Iris pigment epithelial cell (primary cell): ENCODE results near the gene LRRC59.

Experiments used
- DNase-seq: peaks from one replicate; pipeline ENCODE4 v3.0.0-alpha.2; 2011; ENCODE audit warnings: low read depth

LRRC59 gene

GRCh38 chr17:50386510-50386909 lies 10.8 kb downstream of the LRRC59 start:
- DNase-seq = no peak

DNA sequence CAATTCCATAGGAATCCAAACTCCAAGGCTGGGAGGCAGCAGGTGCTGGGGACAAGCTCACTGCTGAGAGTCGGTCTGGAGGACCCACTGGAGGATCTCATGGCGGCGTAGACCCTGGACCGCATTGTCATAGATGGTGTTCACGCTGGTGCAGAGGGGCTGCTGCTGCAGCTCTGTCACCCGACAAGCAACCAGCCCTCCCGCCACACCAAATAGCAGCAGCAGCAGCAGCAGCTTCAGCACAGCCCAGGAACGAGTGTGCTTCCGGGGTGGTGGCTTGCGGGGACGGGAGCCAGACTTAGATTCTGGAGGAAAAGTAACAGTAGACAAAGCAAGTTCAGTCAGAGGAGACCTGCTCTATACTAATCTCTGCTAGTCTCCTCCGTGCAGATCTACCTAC lies 14.4 kb downstream of the LRRC59 start:
- DNase-seq = no peak

DNA sequence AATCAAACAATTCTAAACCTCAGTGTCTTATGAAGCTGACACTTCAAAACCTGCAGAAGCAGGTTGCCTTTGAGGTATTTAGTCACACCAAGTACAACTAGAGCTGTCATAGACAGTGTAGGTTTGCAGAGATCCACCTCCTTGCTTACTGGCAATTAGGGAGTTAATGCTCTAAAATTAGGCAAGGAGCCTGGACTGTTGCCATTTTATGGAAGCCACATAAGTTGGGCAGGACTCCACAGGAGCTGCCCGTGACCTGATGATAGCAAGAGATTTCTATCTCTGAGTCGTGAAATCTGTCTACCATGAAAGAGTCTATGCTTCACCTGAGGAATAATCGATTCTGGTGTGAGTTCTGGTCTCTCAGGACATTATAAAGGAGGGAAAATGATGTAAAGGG lies 15.4 kb downstream of the LRRC59 start:
- DNase-seq = no peak

GRCh38 chr17:50381260-50381815 lies 16.0 kb downstream of the LRRC59 start:
- no peak for DNase-seq

GRCh38 chr17:50380369-50381259 lies 16.7 kb downstream of the LRRC59 start:
- DNase-seq = no peak

DNA sequence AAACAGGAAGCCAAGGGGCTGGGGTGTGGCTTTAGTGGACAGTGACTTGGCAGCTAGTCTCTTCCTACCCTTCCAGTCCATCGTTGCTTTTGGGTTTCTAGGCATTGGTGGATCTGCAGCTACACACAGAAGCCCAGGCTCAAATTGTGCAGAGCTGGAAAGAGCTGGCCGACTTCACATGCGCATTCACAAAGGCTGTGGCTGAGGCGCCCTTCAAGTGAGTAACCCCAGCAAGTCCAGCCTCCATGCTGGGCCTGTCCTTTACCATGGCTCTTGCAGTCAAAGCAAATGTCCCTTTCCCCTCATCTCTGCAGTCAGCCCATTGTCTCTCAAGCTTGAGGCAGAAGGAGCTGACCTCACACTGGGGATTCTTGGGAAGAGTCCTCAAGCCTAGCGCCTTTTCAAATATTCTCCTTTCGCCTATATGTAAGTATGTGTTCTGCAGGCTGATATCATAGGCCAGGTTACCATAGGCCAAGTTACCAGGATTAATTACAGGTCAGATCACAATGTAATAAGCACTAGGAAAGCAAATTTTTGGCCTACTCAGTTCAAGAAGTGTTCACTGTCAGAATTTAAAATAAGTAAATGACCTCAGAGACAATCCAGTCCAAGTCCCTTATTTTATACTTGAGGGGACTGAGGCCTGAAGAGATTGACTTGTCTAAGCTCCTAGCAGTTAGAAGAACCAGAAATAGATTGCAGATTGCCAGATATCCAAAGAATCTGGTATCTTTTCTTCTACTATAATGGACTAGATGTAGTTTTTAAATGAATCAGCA lies 17.8 kb downstream of the LRRC59 start:
- no peak for DNase-seq

DNA sequence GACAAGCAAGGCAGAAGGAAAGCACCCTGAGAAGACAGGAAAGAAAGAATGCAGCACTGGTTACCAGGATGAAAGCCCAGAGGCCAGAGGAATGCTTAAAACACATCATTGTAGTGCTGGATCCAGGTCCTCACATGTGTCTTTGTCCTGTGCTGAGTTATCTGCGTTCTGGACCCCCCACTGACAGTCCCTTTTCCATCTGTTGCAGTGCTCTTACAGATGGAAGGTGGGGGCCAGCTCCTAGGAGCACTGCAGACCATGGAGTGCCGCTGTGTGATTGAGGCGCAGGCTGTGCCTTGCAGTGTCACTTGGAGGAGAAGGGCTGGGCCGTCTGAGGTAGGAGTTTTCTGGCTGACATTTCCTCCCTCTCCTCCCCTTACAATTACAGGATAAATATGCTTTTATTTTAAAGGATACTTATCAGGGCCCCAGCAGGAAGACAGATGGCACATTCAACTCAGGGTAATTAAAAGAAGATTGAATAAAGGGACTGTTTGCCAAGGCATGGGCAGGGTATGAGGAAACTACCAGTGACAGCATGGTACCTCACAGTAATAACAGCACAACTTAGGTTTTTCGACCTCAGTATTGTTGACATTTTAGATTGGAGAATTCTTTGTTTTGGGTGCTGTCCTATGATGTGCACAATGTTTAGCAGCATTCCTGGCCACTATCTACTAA lies 21.3 kb downstream of the LRRC59 start:
- DNase-seq = no peak

- DNase-seq = no peak
Measured at GRCh38 chr17:50373705-50374104, 23.6 kb downstream of the LRRC59 start.

DNA sequence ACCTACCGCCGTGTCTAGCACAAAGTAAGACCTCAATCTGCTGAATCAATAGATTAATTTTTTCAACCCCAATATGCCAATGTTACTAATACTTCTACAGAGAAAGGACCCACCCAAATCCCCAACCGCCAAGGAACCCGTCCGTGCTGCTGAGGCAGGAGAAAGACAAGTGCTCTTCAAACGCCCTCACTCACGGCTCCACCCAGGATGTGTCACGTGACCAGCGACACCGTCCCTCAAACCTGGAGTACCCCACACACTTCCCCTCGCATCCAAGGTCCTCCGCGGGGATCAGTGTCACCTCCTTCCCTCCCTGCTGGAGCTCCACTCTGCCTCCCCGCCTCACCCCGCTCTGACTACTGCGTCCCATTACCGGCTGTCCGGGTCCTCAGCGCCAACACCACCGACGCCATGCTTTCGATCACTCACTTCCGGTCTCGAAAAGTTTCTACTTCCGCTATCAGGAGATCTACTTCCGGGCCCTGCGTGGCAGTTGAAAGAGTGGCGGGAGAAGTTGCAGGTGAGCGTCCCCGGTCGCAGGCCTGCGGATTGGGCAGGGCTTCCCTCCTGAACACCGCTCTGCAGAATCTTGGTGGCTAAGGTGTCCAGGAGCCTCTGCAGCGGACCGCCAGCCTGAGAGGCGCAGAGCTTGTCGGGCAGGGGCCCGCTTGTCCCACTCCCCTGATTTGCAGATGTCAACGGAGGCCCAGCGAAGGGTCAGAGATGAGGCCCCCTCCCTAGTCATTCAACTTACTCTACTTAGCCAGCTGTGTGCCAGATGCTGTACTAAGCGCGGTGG lies 24.4 kb downstream of the LRRC59 start, which contains the start of the genes EME1 and MRPL27:
TSS of gene EME1 (plus strand) at position 472 of the 799 bp plus-strand sequence. CDS start 1,980 bp downstream, outside the sequence.
TSS of gene MRPL27 (minus strand) at position 427 of the 799 bp plus-strand sequence. CDS start at position 413, 14 bp downstream.
- DNase-seq = peak; percentile 80

GRCh38 chr17:50372222-50372757 lies 25.0 kb downstream of the LRRC59 start:
- DNase-seq = no peak

GRCh38 chr17:50371526-50371925 lies 25.8 kb downstream of the LRRC59 start:
- DNase-seq = no peak

DNA sequence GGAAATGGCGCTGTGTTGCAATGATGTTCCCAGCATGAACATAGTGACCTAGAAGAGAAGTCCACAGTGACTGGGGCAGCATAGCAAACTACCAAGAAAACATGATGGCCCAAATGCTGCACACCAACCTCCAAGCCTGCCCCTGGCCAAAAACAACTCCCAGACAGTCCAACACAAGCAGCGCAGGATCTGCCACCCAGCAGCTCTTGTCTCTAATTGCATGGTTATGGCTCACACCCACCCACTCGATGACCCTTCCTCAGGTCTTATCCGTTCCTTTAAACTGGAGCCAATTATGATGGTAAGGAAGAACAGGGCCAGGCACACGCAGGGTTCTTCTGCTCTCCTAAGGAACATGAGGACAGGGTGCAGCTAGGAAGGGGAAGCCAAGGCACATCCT lies 27.3 kb downstream of the LRRC59 start:
- no peak for DNase-seq

DNA sequence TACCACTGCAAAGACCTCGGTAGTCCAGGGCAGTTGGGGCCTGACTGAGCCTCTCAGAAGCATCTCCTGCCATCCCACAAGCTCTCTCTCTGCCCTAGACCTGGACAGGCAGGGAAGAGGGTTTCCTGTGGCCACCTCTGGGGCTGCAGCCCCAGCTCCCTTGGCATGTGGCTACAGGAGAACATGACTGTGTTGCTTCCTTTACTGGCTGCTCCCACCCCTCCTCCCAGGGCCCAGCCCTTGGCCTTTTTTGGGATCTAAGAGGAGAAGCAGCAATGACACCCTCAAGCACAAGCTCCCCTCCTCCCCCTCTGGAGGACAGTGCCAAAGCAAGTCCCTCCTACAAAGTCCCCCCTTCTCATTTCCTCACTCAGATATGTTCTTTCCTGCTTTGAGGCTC lies 29.9 kb downstream of the LRRC59 start:
- no peak for DNase-seq

DNA sequence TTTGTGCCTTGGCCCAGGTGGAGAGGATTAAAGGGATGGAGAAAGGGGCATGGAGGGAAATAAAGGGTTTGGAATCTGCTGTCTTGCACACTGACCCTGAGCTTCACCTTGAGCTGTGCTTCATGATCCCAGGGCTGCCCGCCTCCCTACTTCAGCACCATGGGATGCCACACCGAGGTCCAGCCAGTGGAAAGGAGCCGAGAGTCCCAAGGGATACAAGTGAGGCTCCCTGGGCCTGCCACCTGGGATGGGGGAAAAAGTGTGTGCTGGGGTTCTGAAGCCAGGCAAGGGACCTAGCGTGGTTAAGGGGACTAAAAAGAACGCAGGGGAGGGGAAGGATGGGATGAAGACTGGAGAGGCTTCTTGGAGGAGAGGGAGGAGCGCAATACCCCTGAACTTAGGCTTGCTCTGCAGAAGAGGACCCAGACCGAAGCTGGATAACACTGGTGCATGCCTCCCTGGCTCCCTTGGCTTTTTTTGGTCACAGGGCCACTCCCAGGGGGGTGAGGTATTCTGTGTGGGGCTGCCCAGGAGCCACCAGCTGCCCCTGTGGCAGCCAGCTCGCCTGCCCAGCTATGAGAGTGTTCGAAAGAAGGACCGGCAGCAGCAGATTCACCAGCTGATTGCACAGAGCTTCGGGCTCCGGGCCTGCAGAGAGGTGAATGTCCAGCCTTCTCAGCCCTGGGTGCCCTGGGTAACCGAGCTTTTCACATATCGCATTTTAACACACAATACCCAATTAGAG lies 31.5 kb downstream of the LRRC59 start:
- DNase-seq = no peak

- DNase-seq = no peak
Measured at GRCh38 chr17:50365165-50365564, 32.2 kb downstream of the LRRC59 start.

DNA sequence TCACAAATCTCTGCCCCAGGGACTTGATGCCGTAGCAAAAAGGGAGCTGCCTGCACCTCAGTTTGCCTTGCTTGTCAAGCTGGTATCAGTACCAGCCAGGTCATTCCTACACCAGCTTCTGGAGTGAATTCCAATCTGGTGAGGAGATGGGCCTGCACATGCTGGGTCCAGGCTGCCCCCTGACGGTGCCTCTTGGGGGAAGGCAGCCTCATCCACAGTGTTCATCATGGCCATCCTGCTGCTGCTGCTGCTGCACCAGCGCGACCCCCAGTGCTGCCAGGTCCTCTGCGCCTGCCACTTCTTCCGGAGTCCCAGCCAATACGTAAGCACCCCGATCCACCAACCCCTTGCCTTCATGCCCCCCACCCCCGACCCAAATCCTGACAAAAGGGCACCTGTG lies 32.6 kb downstream of the LRRC59 start:
- DNase-seq = peak; percentile 31

- no peak for DNase-seq
Measured at GRCh38 chr17:50364061-50364458, 33.3 kb downstream of the LRRC59 start.

GRCh38 chr17:50363217-50364060 lies 33.9 kb downstream of the LRRC59 start:
- peak; percentile 74 for DNase-seq

- DNase-seq = no peak
Measured at GRCh38 chr17:50362661-50363060, 34.7 kb downstream of the LRRC59 start.
